PFSK-1 (cell line): Measurements from ENCODE around the gene SLC25A34.

Experiments
- FOXP2 ChIP-seq: optimal IDR thresholded peaks from 2 replicates; pipeline ENCODE3; 2011; ENCODE audit warnings: borderline replicate concordance, control low read depth, inconsistent platforms; ENCODE audit not compliant: insufficient read depth; ENCODE audit errors: extremely low read length, extremely low read depth
- POLR2AphosphoS5 ChIP-seq: IDR thresholded peaks from 2 replicates; pipeline ENCODE4 v1.6.1; 2012; ENCODE audit warnings: low read depth, mild to moderate bottlenecking, control low read depth, low read length, moderate library complexity
- SIN3A ChIP-seq: IDR thresholded peaks from 2 replicates; pipeline ENCODE4 v1.6.1; 2012; ENCODE audit warnings: mild to moderate bottlenecking, low read length, moderate library complexity, borderline replicate concordance; ENCODE audit not compliant: insufficient read depth
- TAF1 ChIP-seq: IDR thresholded peaks from 2 replicates; pipeline ENCODE4 v1.6.1; 2012; ENCODE audit warnings: low read length, control low read depth, borderline replicate concordance; ENCODE audit not compliant: insufficient read depth
- TF ChIP-seq, protein P1 (sequence below), 2 experiments: IDR thresholded peaks; 2 replicates each; pipeline versions ENCODE4 v1.6.1 to v1.8.0; 2011 to 2012; ENCODE audit warnings: low read depth in 2 of 2, low read length in 2 of 2, control low read depth in 1 of 2, inconsistent platforms in 1 of 2, mild to moderate bottlenecking in 1 of 2, moderate library complexity in 1 of 2; ENCODE audit not compliant: insufficient read depth in 1 of 2

Gene SLC25A34

DNA sequence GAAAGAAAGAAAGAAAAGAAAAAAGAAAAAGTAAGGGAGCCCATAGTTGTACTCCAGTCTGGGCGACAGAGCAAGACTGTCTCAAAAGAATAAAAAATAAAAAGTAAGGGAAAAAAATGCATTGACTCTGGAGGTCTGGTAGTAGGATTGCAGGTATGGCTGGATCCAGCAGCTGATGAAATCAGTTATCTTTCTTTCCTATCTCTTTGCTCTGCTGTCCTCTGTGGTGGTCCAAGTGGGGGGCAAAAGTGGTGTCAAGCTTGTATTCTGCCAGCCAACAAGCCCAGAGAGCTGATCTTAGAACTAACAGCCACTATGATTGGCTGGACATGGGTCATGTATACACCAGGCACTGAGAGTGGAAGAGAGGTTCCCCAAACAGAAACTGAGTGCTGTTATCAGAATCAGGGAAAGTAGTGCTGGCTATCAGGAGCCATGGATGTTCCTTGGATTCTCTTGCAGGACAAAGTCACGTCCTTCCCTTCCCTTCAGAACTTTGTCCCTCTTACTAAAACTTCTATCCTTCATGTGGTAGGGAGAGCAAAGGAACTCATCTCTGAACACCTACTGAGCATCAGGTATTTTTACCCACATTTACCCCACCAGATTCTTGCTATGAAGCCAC, 19.1 kb downstream of the SLC25A34 start:
- no peak for TF ChIP-seq FOXP2

DNA sequence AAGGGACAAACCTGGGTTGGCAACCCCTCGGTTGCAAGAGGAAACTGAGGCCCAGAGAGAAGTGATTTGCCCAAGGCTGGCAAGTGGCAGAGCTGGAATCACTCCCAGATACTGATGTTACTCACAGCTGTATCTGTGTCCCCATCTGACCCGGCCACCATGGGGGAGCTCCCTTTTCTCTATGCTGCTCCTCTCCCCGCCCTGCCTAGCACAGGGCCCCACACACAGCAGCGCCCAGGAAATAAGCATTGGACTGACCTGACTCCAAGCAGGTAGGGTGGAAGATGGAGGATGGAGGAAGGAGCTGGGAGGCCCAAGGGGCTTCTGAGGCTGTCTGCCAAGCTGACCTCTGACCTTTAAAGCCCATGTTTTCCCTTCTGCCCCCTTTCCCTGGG, 19.6 kb downstream of the SLC25A34 start:
- TF ChIP-seq, protein P1, sequence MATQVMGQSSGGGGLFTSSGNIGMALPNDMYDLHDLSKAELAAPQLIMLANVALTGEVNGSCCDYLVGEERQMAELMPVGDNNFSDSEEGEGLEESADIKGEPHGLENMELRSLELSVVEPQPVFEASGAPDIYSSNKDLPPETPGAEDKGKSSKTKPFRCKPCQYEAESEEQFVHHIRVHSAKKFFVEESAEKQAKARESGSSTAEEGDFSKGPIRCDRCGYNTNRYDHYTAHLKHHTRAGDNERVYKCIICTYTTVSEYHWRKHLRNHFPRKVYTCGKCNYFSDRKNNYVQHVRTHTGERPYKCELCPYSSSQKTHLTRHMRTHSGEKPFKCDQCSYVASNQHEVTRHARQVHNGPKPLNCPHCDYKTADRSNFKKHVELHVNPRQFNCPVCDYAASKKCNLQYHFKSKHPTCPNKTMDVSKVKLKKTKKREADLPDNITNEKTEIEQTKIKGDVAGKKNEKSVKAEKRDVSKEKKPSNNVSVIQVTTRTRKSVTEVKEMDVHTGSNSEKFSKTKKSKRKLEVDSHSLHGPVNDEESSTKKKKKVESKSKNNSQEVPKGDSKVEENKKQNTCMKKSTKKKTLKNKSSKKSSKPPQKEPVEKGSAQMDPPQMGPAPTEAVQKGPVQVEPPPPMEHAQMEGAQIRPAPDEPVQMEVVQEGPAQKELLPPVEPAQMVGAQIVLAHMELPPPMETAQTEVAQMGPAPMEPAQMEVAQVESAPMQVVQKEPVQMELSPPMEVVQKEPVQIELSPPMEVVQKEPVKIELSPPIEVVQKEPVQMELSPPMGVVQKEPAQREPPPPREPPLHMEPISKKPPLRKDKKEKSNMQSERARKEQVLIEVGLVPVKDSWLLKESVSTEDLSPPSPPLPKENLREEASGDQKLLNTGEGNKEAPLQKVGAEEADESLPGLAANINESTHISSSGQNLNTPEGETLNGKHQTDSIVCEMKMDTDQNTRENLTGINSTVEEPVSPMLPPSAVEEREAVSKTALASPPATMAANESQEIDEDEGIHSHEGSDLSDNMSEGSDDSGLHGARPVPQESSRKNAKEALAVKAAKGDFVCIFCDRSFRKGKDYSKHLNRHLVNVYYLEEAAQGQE (IDR thresholded peaks at IDR 0.05; ENCODE audit: insufficient read depth in 1 of 2, low read depth in 2 of 2, low read length in 2 of 2) = no peak
- TF ChIP-seq SIN3A (no peak), FOXP2 (no peak), TAF1 (no peak), POLR2AphosphoS5 (no peak)

DNA sequence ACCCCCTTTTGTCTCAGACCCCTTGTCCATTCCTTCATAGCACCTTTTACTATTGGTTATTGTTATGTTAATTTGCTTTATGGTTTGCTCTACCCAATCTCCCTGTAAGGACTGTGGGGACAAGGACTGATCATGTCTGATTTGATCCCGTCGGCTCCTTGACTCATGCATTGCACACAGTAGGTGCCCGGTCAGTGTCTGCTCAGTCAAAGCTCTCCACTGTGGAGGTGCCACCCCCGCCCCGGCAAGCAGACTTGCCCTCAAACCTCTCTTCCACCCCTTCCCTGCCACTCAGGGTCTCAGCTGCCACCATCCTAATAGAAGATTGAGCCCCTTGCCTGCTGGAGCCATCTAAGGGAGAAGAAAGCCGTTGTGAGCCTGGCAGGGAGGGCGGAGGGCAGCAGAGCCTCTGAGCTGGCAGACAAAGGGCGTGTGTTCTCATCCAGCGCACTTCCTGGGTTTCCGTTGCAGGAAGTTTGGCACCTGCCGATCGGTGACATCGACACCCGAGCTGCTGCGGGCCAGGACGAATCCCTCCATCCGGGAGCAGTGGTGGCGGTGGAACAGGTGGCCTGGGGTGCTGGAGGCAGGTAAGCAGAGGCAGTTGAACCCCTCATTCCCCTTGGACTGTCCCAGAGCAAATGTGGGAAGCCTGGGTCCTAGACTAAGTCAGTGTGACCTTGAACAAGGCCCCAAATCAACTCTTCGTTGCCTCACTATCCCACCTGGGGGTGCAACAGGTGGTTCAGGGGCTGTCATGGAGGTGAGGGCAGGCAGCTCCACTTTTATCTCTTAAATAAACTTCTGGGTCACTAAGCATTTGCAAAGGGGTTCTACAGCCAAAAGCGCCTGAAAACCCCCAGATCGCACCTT, 20.3 kb downstream of the SLC25A34 start:
- TF ChIP-seq SIN3A (no peak), TAF1 (no peak), FOXP2 (no peak), POLR2AphosphoS5 (no peak)
- TF ChIP-seq, protein P1 (IDR thresholded peaks at IDR 0.05; ENCODE audit: insufficient read depth in 1 of 2, low read depth in 2 of 2, low read length in 2 of 2) = no peak

DNA sequence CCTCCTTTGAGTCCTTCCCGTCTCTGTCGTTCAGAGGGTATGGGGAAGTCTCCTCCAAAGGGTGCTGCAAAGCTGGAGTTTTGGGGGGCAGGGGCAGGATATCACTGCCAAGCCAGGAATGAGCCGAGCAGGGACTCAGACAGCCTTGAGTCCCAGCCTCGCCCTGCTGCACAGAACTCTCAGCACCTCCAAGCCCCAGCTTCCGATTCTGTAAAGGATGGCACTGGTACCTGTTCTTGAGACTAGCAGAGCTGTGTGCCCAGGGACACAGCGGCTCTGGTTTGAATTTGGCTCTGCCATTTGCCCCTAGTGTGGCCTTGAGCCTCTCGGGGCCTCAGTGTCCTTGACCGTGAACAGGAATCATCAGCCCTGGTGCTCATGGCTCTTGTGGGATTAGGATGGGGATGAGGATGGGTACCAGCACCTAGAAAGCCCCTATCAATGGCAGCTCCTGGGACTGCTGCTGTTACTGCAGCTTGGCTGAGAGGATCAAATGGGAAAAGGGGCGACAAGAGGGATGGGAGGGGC, 21.0 kb downstream of the SLC25A34 start:
- no peak for TF ChIP-seq POLR2AphosphoS5
- TF ChIP-seq, protein P1 (IDR thresholded peaks at IDR 0.05; ENCODE audit: insufficient read depth in 1 of 2, low read depth in 2 of 2, low read length in 2 of 2) = no peak
- no peak for TF ChIP-seq SIN3A
- no peak for TF ChIP-seq FOXP2
- no peak for TF ChIP-seq TAF1

DNA sequence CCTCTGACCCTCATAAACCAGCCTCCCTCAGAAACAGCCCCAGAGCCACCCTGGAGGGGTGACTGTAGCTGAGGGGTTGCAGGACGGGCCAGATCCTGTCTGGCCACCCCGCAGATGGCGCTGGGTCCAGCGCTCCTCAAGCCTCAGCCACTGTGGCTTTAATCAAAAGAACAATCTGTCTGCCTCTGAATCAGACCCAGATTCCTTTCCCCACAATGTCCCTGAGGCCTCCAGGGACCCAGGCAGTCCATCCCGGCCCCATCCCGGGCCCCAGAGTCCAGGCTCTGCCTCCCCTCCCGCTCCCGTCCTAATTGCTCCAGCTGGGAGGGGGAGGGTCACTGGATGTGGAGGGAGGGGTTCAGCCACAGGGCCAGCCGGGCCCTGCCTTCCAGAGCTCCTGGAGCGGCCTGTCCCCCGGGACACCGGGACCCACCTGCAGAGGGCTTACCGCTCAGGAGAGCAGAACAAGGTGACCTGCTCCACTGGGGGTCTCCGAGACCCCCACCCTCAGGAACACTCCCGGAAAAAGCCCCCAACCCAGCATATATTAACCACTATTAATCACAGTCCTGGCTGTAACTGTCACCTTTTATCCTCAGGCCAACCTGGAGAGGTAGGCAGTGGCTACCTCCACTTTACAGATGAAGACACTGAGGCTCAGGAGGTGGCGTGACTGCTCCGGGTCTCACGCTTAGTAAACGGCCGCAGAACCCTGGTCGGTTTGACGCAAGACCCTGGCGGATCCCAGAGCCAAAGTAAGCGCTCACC, 21.7 kb downstream of the SLC25A34 start:
- TF ChIP-seq SIN3A (no peak), TAF1 (no peak), POLR2AphosphoS5 (no peak), FOXP2 (no peak)
- TF ChIP-seq, protein P1 (IDR thresholded peaks at IDR 0.05; ENCODE audit: insufficient read depth in 1 of 2, low read depth in 2 of 2, low read length in 2 of 2) = no peak
